Measurements from ENCODE around the gene OTUD7B.

The OTUD7B gene

GRCh38 chr1:150017206-150017750 is 6.8 kb upstream of the OTUD7B start:
- DNase-seq (ENCODE audit: extremely low read depth, low read depth): no peak
- H3K4me3 ChIP-seq (replicated peaks; ENCODE audit: low read depth, low read length): no peak overlapping the region
- no peak for TF ChIP-seq CTCF (IDR thresholded peaks at IDR 0.05; ENCODE audit: low read depth, low read length, missing control alignments)

- DNase-seq (ENCODE audit: extremely low read depth, low read depth): no peak
- TF ChIP-seq CTCF (IDR thresholded peaks at IDR 0.05; ENCODE audit: low read depth, low read length, missing control alignments): no peak
- no peak overlapping the region for H3K4me3 ChIP-seq (replicated peaks; ENCODE audit: low read depth, low read length)
Measured at GRCh38 chr1:150015651-150016131, 5.2 kb upstream of the OTUD7B start.

GRCh38 chr1:150012611-150013010 is 2.1 kb upstream of the OTUD7B start:
- no peak overlapping the region for H3K4me3 ChIP-seq (replicated peaks; ENCODE audit: low read depth, low read length)
- DNase-seq (ENCODE audit: extremely low read depth, low read depth): no peak
- TF ChIP-seq CTCF (IDR thresholded peaks at IDR 0.05; ENCODE audit: low read depth, low read length, missing control alignments): no peak

- DNase-seq (ENCODE audit: extremely low read depth, low read depth): no peak
- no peak for TF ChIP-seq CTCF (IDR thresholded peaks at IDR 0.05; ENCODE audit: low read depth, low read length, missing control alignments)
- H3K4me3 ChIP-seq (replicated peaks; ENCODE audit: low read depth, low read length): peak overlapping the region; percentile 67
Measured at GRCh38 chr1:150009604-150010392, 728 bp downstream of the OTUD7B start.

GRCh38 chr1:150008699-150009098 is 1.8 kb downstream of the OTUD7B start:
- no peak for TF ChIP-seq CTCF (IDR thresholded peaks at IDR 0.05; ENCODE audit: low read depth, low read length, missing control alignments)
- DNase-seq (ENCODE audit: extremely low read depth, low read depth): no peak
- peak overlapping the region; percentile 67 for H3K4me3 ChIP-seq (replicated peaks; ENCODE audit: low read depth, low read length)

GRCh38 chr1:150006881-150007421 is 3.6 kb downstream of the OTUD7B start:
- DNase-seq (ENCODE audit: extremely low read depth, low read depth): no peak
- TF ChIP-seq CTCF (IDR thresholded peaks at IDR 0.05; ENCODE audit: low read depth, low read length, missing control alignments): no peak
- H3K4me3 ChIP-seq (replicated peaks; ENCODE audit: low read depth, low read length): no peak overlapping the region
